SK-N-SH treated with all-trans-retinoic acid at 6 μM for 48 hours (cell line): Measurements from ENCODE around the gene ZNF362.

Experiments used
- ATAC-seq: fragments of 200-7000 bp; cut with Tn5 transposase; 3 replicates; pipeline ENCODE4 v1.9.1; 2020; ENCODE audit warnings: mild to moderate bottlenecking, moderate library complexity
- BACH2 ChIP-seq: fragments of 250-450 bp; sonication (Bioruptor Pico); IDR thresholded peaks from 2 replicates; pipeline ENCODE4 v1.9.0; 2021; ENCODE audit warnings: mild to moderate bottlenecking, borderline replicate concordance
- CREB5 ChIP-seq: fragments of 250-450 bp; sonication (Bioruptor Pico); IDR thresholded peaks from 2 replicates; pipeline ENCODE4 v1.5.1; 2020; ENCODE audit warnings: low read depth, mild to moderate bottlenecking, moderate library complexity
- CSDC2 ChIP-seq: fragments of 250-450 bp; sonication (Bioruptor Pico); IDR thresholded peaks from 2 replicates; pipeline ENCODE4 v1.5.0; 2020; ENCODE audit warnings: mild to moderate bottlenecking, moderate library complexity
- CSRNP3 ChIP-seq: fragments of 250-450 bp; sonication (Bioruptor Pico); IDR thresholded peaks from 2 replicates; pipeline ENCODE4 v1.5.1; 2021; ENCODE audit warnings: mild to moderate bottlenecking, moderate library complexity
- ESRRG ChIP-seq: fragments of 250-450 bp; sonication (Bioruptor Pico); IDR thresholded peaks from 2 replicates; pipeline ENCODE4 v1.6.1; 2021; ENCODE audit warnings: mild to moderate bottlenecking
- GLIS3 ChIP-seq: fragments of 250-450 bp; sonication (Bioruptor Pico); IDR thresholded peaks from 2 replicates; pipeline ENCODE4 v1.5.0; 2020; ENCODE audit warnings: mild to moderate bottlenecking, moderate library complexity
- ISL1 ChIP-seq: fragments of 250-450 bp; sonication (Bioruptor Pico); IDR thresholded peaks from 2 replicates; pipeline ENCODE4 v2.1.2; 2022; ENCODE audit warnings: mild to moderate bottlenecking, moderate library complexity
- PATZ1 ChIP-seq: fragments of 250-450 bp; sonication (Bioruptor Pico); IDR thresholded peaks from 2 replicates; pipeline ENCODE4 v1.8.0; 2020; ENCODE audit warnings: mild to moderate bottlenecking, moderate library complexity, borderline replicate concordance
- PPARA ChIP-seq: fragments of 250-450 bp; sonication (Bioruptor Pico); IDR thresholded peaks from 2 replicates; pipeline ENCODE4 v1.5.0; 2020; ENCODE audit warnings: mild to moderate bottlenecking, borderline replicate concordance
- RARB ChIP-seq: fragments of 250-450 bp; sonication (Bioruptor Pico); IDR thresholded peaks from 2 replicates; pipeline ENCODE4 v1.8.0; 2021; ENCODE audit warnings: mild to moderate bottlenecking, moderate library complexity
- SNAI2 ChIP-seq: fragments of 250-450 bp; sonication (Bioruptor Pico); IDR thresholded peaks from 2 replicates; pipeline ENCODE4 v1.5.0; 2020; ENCODE audit warnings: mild to moderate bottlenecking, moderate library complexity
- TCF4 ChIP-seq: fragments of 250-450 bp; sonication (Bioruptor Pico); IDR thresholded peaks from 2 replicates; pipeline ENCODE4 v1.8.0; 2021; ENCODE audit warnings: mild to moderate bottlenecking, moderate library complexity, borderline replicate concordance
- ZC3H10 ChIP-seq: fragments of 250-450 bp; sonication (Bioruptor Pico); IDR thresholded peaks from 2 replicates; pipeline ENCODE4 v1.5.1; 2021; ENCODE audit warnings: mild to moderate bottlenecking, moderate library complexity
- ZFP3 ChIP-seq: fragments of 250-450 bp; sonication (Bioruptor Pico); IDR thresholded peaks from 2 replicates; pipeline ENCODE4 v1.5.0; 2020; ENCODE audit warnings: mild to moderate bottlenecking, moderate library complexity
- ZFP30 ChIP-seq: fragments of 450-650 bp; formaldehyde crosslinking; IDR thresholded peaks from 2 replicates; pipeline ENCODE4 v1.5.0; 2022; ENCODE audit warnings: mild to moderate bottlenecking, moderate library complexity
- ZNF70 ChIP-seq: fragments of 450-650 bp; formaldehyde crosslinking; IDR thresholded peaks from 2 replicates; pipeline ENCODE4 v1.5.0; 2020; ENCODE audit warnings: mild to moderate bottlenecking, moderate library complexity
- ZNF8 ChIP-seq: fragments of 450-650 bp; formaldehyde crosslinking; IDR thresholded peaks from 2 replicates; pipeline ENCODE4 v1.5.0; 2020; ENCODE audit warnings: mild to moderate bottlenecking, moderate library complexity
- TF ChIP-seq, protein P1 (sequence below): fragments of 250-450 bp; sonication (Bioruptor Pico); IDR thresholded peaks from 2 replicates; pipeline ENCODE4 v1.5.0; 2020; ENCODE audit warnings: mild to moderate bottlenecking, moderate library complexity

The ZNF362 gene

GRCh38 chr1:33322870-33323585, 66.7 kb downstream of the ZNF362 start:
- ATAC-seq = no peak
- no peak for TF ChIP-seq CSDC2 (CRISPR knock-in tag)
- no peak for TF ChIP-seq ZFP30 (CRISPR knock-in tag)
- TF ChIP-seq CREB5 = no peak
- no peak for TF ChIP-seq PATZ1
- TF ChIP-seq SNAI2 (CRISPR knock-in tag) = no peak
- no peak for TF ChIP-seq GLIS3 (CRISPR knock-in tag)
- TF ChIP-seq ESRRG (CRISPR knock-in tag) = no peak
- TF ChIP-seq TCF4 (CRISPR knock-in tag) = no peak
- TF ChIP-seq CSRNP3 (CRISPR knock-in tag) = no peak
- TF ChIP-seq RARB (CRISPR knock-in tag) = no peak
- TF ChIP-seq ZFP3 (CRISPR knock-in tag) = no peak
- no peak for TF ChIP-seq ZNF8 (CRISPR knock-in tag)

- ATAC-seq = no peak
- TF ChIP-seq ZFP30 (CRISPR knock-in tag) (no peak), CREB5 (no peak), PPARA (CRISPR knock-in tag) (no peak), SNAI2 (CRISPR knock-in tag) (no peak)
- TF ChIP-seq, all 23 proteins: peak for 0
Observed at GRCh38 chr1:33323663-33324477, 67.6 kb downstream of the ZNF362 start.

- ATAC-seq = no peak
- TF ChIP-seq ZC3H10 (CRISPR knock-in tag) (no peak), BACH2 (CRISPR knock-in tag) (no peak), ZNF70 (CRISPR knock-in tag) (no peak), PATZ1 (no peak), ISL1 (CRISPR knock-in tag) (no peak)
- TF ChIP-seq, protein P1, sequence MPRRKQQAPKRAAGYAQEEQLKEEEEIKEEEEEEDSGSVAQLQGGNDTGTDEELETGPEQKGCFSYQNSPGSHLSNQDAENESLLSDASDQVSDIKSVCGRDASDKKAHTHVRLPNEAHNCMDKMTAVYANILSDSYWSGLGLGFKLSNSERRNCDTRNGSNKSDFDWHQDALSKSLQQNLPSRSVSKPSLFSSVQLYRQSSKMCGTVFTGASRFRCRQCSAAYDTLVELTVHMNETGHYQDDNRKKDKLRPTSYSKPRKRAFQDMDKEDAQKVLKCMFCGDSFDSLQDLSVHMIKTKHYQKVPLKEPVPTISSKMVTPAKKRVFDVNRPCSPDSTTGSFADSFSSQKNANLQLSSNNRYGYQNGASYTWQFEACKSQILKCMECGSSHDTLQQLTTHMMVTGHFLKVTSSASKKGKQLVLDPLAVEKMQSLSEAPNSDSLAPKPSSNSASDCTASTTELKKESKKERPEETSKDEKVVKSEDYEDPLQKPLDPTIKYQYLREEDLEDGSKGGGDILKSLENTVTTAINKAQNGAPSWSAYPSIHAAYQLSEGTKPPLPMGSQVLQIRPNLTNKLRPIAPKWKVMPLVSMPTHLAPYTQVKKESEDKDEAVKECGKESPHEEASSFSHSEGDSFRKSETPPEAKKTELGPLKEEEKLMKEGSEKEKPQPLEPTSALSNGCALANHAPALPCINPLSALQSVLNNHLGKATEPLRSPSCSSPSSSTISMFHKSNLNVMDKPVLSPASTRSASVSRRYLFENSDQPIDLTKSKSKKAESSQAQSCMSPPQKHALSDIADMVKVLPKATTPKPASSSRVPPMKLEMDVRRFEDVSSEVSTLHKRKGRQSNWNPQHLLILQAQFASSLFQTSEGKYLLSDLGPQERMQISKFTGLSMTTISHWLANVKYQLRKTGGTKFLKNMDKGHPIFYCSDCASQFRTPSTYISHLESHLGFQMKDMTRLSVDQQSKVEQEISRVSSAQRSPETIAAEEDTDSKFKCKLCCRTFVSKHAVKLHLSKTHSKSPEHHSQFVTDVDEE = no peak
Observed at GRCh38 chr1:33324677-33325575, 68.6 kb downstream of the ZNF362 start.
